Measurements from ENCODE around the gene MED15. TPM values are rescaled to one million over a fixed set of nuclear protein-coding genes. Genes with fewer than 3 reads are reported as not detected.

The MED15 gene
- total RNA-seq = 51.9 and 57.7 TPM in 2 replicates

- H3K4me3 ChIP-seq (ENCODE audit: low read depth, low read length) = peak within 1 kb of the TSS; percentile 87
- no peak for TF ChIP-seq CTCF (conservative IDR thresholded peaks at IDR 0.05; ENCODE audit: low read depth, low read length)
- DNase-seq (ENCODE audit: low read depth) = no peak
Measured at GRCh38 chr22:20507253-20508066, at the start of gene MED15. MED15 (plus strand) TSS chr22:20507610; CDS start chr22:20507679, 69 bp downstream.

GRCh38 chr22:20458530-20459151 lies 48.8 kb upstream of the MED15 start:
- no peak overlapping the region for H3K4me3 ChIP-seq (ENCODE audit: low read depth, low read length)
- DNase-seq (ENCODE audit: low read depth) = no peak
- no peak for TF ChIP-seq CTCF (conservative IDR thresholded peaks at IDR 0.05; ENCODE audit: low read depth, low read length)

GRCh38 chr22:20459152-20459542 lies 48.3 kb upstream of the MED15 start:
- no peak for TF ChIP-seq CTCF (conservative IDR thresholded peaks at IDR 0.05; ENCODE audit: low read depth, low read length)
- no peak for DNase-seq (ENCODE audit: low read depth)
- H3K4me3 ChIP-seq (ENCODE audit: low read depth, low read length) = no peak overlapping the region

GRCh38 chr22:20459862-20460261 lies 47.5 kb upstream of the MED15 start:
- DNase-seq (ENCODE audit: low read depth) = no peak
- no peak overlapping the region for H3K4me3 ChIP-seq (ENCODE audit: low read depth, low read length)
- no peak for TF ChIP-seq CTCF (conservative IDR thresholded peaks at IDR 0.05; ENCODE audit: low read depth, low read length)

GRCh38 chr22:20463324-20464095 lies 43.9 kb upstream of the MED15 start:
- DNase-seq (ENCODE audit: low read depth) = no peak
- H3K4me3 ChIP-seq (ENCODE audit: low read depth, low read length) = no peak overlapping the region
- no peak for TF ChIP-seq CTCF (conservative IDR thresholded peaks at IDR 0.05; ENCODE audit: low read depth, low read length)

GRCh38 chr22:20464096-20464614 lies 43.3 kb upstream of the MED15 start:
- no peak for DNase-seq (ENCODE audit: low read depth)
- no peak for TF ChIP-seq CTCF (conservative IDR thresholded peaks at IDR 0.05; ENCODE audit: low read depth, low read length)
- no peak overlapping the region for H3K4me3 ChIP-seq (ENCODE audit: low read depth, low read length)
